Measurements from ENCODE around the gene GATAD2A. TPM values are rescaled to one million over a fixed set of nuclear protein-coding genes. Genes with fewer than 3 reads are reported as not detected.
A peak's percentile ranks its signal among the peaks of the same experiment; 100 is the strongest.

GATAD2A gene
- total and polyA plus RNA-seq, 2 of the 8 experiments (the other 6 are each of a cell fraction or from before 2014, with no cell fraction given), result 38.4 to 205 TPM

DNA sequence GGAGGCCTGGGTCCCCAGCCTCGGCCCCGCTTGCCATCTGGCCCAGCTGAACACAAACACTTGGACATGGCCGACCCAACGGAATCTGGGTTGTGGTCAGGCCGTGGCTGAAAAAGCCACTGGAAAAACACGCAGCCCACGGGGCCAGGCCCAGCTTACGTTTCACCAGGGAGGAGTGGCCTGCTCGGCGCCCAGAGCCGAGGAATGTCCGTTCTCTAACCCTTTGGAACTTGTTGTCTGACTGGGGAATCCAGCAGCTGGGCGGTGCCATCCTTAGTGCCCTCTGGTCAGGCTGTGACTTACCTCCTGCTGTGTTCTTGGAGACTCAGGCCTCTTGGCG lies 146.3 kb downstream of the GATAD2A start:
- no peak overlapping the region for H4K5ac ChIP-seq (ENCODE audit: insufficient read length, low read depth, low read length)
- H3K27ac ChIP-seq (ENCODE audit: low read depth, low read length), result no peak overlapping the region
- no peak for FAIRE-seq
- TF ChIP-seq, protein P1, sequence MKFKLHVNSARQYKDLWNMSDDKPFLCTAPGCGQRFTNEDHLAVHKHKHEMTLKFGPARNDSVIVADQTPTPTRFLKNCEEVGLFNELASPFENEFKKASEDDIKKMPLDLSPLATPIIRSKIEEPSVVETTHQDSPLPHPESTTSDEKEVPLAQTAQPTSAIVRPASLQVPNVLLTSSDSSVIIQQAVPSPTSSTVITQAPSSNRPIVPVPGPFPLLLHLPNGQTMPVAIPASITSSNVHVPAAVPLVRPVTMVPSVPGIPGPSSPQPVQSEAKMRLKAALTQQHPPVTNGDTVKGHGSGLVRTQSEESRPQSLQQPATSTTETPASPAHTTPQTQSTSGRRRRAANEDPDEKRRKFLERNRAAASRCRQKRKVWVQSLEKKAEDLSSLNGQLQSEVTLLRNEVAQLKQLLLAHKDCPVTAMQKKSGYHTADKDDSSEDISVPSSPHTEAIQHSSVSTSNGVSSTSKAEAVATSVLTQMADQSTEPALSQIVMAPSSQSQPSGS (IDR thresholded peaks at IDR 0.05; ENCODE audit: low read length), result no peak
- TF ChIP-seq CHD1 (IDR thresholded peaks at IDR 0.05; ENCODE audit: low read depth, low read length) (no peak), KDM1A (IDR thresholded peaks at IDR 0.05; ENCODE audit: borderline replicate concordance, low read length) (no peak), NRF1 (IDR thresholded peaks at IDR 0.05; ENCODE audit: low read depth, low read length) (no peak), ZNF274 (IDR thresholded peaks at IDR 0.05; ENCODE audit: borderline replicate concordance, extremely low read depth, low read length) (no peak)
- H2BK12ac ChIP-seq (ENCODE audit: low read depth, low read length), result no peak overlapping the region
- no peak overlapping the region for H2BK120ac ChIP-seq (replicated peaks; ENCODE audit: low read depth, low read length)
- no peaks in the 10 kb centered on the region for H3K9me3 ChIP-seq (ENCODE audit: insufficient read depth in 2 of 2, low read depth in 1 of 2, low read length in 1 of 2)
- no peaks in the 10 kb centered on the region for H4K20me1 ChIP-seq (replicated peaks in 1 of 2; ENCODE audit: control insufficient read depth in 1 of 2, insufficient read depth in 2 of 2, low read length in 2 of 2)
- H2BK20ac ChIP-seq (ENCODE audit: low read length), result no peak overlapping the region
- H3K9ac ChIP-seq (replicated peaks in 1 of 4; ENCODE audit: extremely low read depth in 1 of 4, low read depth in 3 of 4, low read length in 3 of 4), result no peak overlapping the region
- no peaks in the 10 kb centered on the region; a peak in 3 of 7 replicates for H3K4me1 ChIP-seq (replicated peaks in 1 of 4; ENCODE audit: control insufficient read depth in 3 of 4, insufficient read depth in 4 of 4, low read length in 3 of 4)
- H3K18ac ChIP-seq (ENCODE audit: extremely low read depth, low read length), result no peak overlapping the region
- no peaks in the 10 kb centered on the region for H3K36me3 ChIP-seq (ENCODE audit: control insufficient read depth in 2 of 4, insufficient read depth in 4 of 4, low read length in 3 of 4)
- POLR2A ChIA-PET (ENCODE audit: partially characterized antibody), result interaction anchor here (1.0 to 2.2 kb wide), 8 partner anchors 9 to 181 kb away, joined by 3 to 11 read pairs (median 4); partner anchors contain the start of genes YJEFN3 and ZNF14
- H3K23ac ChIP-seq (ENCODE audit: insufficient read length), result no peak overlapping the region
- DNase-seq (ENCODE audit: low read depth in 1 of 2, low spot score in 2 of 2), result no peak
- CTCF ChIA-PET (ENCODE audit: partially characterized antibody), result interaction anchor here (0.6 to 15.7 kb wide), 14 partner anchors 8 to 145 kb away, joined by 3 to 223 read pairs (median 14); partner anchors contain the start of genes CILP2, GMIP and YJEFN3
- H2BK5ac ChIP-seq (ENCODE audit: low read depth, low read length), result no peak overlapping the region
- H3K56ac ChIP-seq (replicated peaks; ENCODE audit: insufficient read length, low read depth, low read length), result no peak overlapping the region
- no peak overlapping the region for H3K4me3 ChIP-seq (ENCODE audit: extremely low read depth in 1 of 4, insufficient read depth in 2 of 4, low read depth in 3 of 4, low read length in 4 of 4)
- 0 out of 2 replicates have a peak, but pooled peaks cover 2% of the 10 kb centered on the region for H3K79me1 ChIP-seq (ENCODE audit: low read depth, low read length)
- no peak overlapping the region for H4K91ac ChIP-seq (replicated peaks; ENCODE audit: insufficient read length, low read length)
- H2BK15ac ChIP-seq (ENCODE audit: low read length), result no peak overlapping the region
- H2AFZ ChIP-seq (ENCODE audit: low read length), result no peak overlapping the region
- no peak overlapping the region for H3K14ac ChIP-seq (ENCODE audit: insufficient read length)
- peak overlapping the region; percentile 43 for H4K8ac ChIP-seq (ENCODE audit: extremely low read depth, insufficient read depth, low read length)
- no peaks in the 10 kb centered on the region for H3K79me2 ChIP-seq (ENCODE audit: control insufficient read depth in 1 of 2, insufficient read depth in 2 of 2, low read length in 2 of 2)
- no peak overlapping the region for H3K4ac ChIP-seq (replicated peaks; ENCODE audit: insufficient read length, low read depth, low read length)
- no peak overlapping the region for H3K4me2 ChIP-seq (ENCODE audit: insufficient read depth in 1 of 2, low read depth in 2 of 2, low read length in 2 of 2)
- WGBS, 2 experiments (ENCODE audit: extremely low coverage in 1 of 2, insufficient coverage in 1 of 2, insufficient read length in 1 of 2, insufficient replicate concordance in 2 of 2, low coverage in 1 of 2, low lambda C conversion rate in 2 of 2, missing lambda C conversion rate in 1 of 2), result 86% methylated on average over 14 of the region's 14 CpGs; no CpG with 5 or more reads in 1 of the 2 experiments
- H3K23me2 ChIP-seq (ENCODE audit: low read depth, low read length), result no peaks in the 10 kb centered on the region
- no peaks in the 10 kb centered on the region; a peak in 1 of 7 replicates for H3K27me3 ChIP-seq (replicated peaks in 1 of 4; ENCODE audit: control insufficient read depth in 3 of 4, extremely low read depth in 1 of 4, insufficient read depth in 3 of 4, low read length in 3 of 4)
- H2AK5ac ChIP-seq (ENCODE audit: low read depth, low read length), result no peak overlapping the region

Data from H1 (cell line).